Activated CD8-positive, alpha-beta T cell treated with anti-CD3 and anti-CD28 coated beads, Interleukin-2, amount 10 ng/mL, durations not matched to agents 7 days and 5 days (primary cell): ENCODE measurements around the gene FAM110C. TPM values are rescaled to one million over a fixed set of nuclear protein-coding genes. Genes with fewer than 3 reads are reported as not detected.
A peak's percentile ranks its signal among the peaks of the same experiment; 100 is the strongest.
"Not testable (repeated sequence)": the region's sequence is repeated elsewhere in the genome, so short reads cannot be mapped to it uniquely, and the experiment has no call there.

Experiments used
- ATAC-seq: fragments of 150-1000 bp; cut with Tn5 transposase; one replicate; pipeline ENCODE4 v1.10.0; 2021; ENCODE audit warnings: moderate library complexity
- CTCF ChIA-PET: fragments of 350-600 bp; sonication (Branson Sonifier 250); formaldehyde crosslinking; loops from one replicate; lab custom pipeline; 2021; ENCODE audit warnings: antibody characterized with exemption; lab: Charles Lee
- POLR2A ChIA-PET: fragments of 350-600 bp; sonication (Branson Sonifier 250); formaldehyde crosslinking; loops from one replicate; lab custom pipeline; 2021; ENCODE audit warnings: antibody characterized with exemption; lab: Charles Lee
- DNase-seq: peaks from one replicate; pipeline ENCODE4 v3.0.0-alpha.2; 2020
- H3K27ac Mint-ChIP-seq: one replicate; pipeline ENCODE4 v1.8.0; 2021; ENCODE audit warnings: mild to moderate bottlenecking, mixed read lengths
- H3K27me3 Mint-ChIP-seq: one replicate; pipeline ENCODE4 v1.8.0; 2021; ENCODE audit warnings: low read depth, mixed read lengths
- H3K36me3 Mint-ChIP-seq: one replicate; pipeline ENCODE4 v1.8.0; 2021; ENCODE audit warnings: low read depth, mixed read lengths
- H3K4me1 Mint-ChIP-seq: one replicate; pipeline ENCODE4 v1.8.0; 2021; ENCODE audit warnings: low read depth, mixed read lengths
- H3K4me3 Mint-ChIP-seq: one replicate; pipeline ENCODE4 v1.8.0; 2021; ENCODE audit warnings: mild to moderate bottlenecking, mixed read lengths
- H3K9me3 Mint-ChIP-seq: one replicate; pipeline ENCODE4 v1.8.0; 2022; ENCODE audit warnings: mixed read lengths; ENCODE audit not compliant: insufficient read depth
- total RNA-seq, 2 experiments: library from RNA; stranded (reverse); gene quantifications; one replicate each; pipeline ENCODE4 v1.2.3, GENCODE V29; 2021

Gene FAM110C
- total RNA-seq, 2 experiments from 2014 or later: 0.08 to 0.16 TPM

- POLR2A ChIA-PET, H3K9me3 Mint-ChIP-seq: not testable (repeated sequence)
These were observed 26.0 kb downstream of the FAM110C start for GRCh38 chr2:20259-20658.

GRCh38 chr2:19505-19904 is 26.8 kb downstream of the FAM110C start:
- no peak for ATAC-seq
- Mint-ChIP-seq H3K4me3 (no peak overlapping the region), H3K27ac (no peak overlapping the region), H3K9me3 (no peaks in the 10 kb centered on the region), H3K4me1 (peaks cover 8% of the 10 kb centered on the region), H3K36me3 (no peaks in the 10 kb centered on the region), H3K27me3 (peaks cover 13% of the 10 kb centered on the region)
- ChIA-PET POLR2A (no interaction called here), CTCF (interaction anchor here (0.7 to 3.0 kb wide), 12 partner anchors 8 to 255 kb away, joined by 3 to 23 read pairs (median 4); no protein-coding TSS in a partner anchor)
- no peak for DNase-seq

More at GRCh38 chr2:20259-20658, 26.0 kb downstream of the FAM110C start:
- not testable (repeated sequence) for H3K36me3 Mint-ChIP-seq, DNase-seq, H3K27ac Mint-ChIP-seq, ATAC-seq, H3K4me3 Mint-ChIP-seq
- H3K4me1 Mint-ChIP-seq: peaks cover 12% of the 10 kb centered on the region
- peaks cover 12% of the 10 kb centered on the region for H3K27me3 Mint-ChIP-seq
- CTCF ChIA-PET: interaction anchor here (1.8 to 4.7 kb wide), 3 partner anchors 8 to 122 kb away, joined by 12 to 17 read pairs (median 14); no protein-coding TSS in a partner anchor

- H3K4me3 Mint-ChIP-seq: no peak overlapping the region
- H3K27ac Mint-ChIP-seq: no peak overlapping the region
- no peaks in the 10 kb centered on the region for H3K9me3 Mint-ChIP-seq
- ChIA-PET POLR2A (no interaction called here), CTCF (interaction anchor here (0.7 to 3.0 kb wide), 15 partner anchors 9 to 256 kb away, joined by 3 to 23 read pairs (median 4); no protein-coding TSS in a partner anchor)
- DNase-seq: no peak
- ATAC-seq: no peak
- H3K36me3 Mint-ChIP-seq: no peaks in the 10 kb centered on the region
- peaks cover 20% of the 10 kb centered on the region for H3K27me3 Mint-ChIP-seq
- H3K4me1 Mint-ChIP-seq: no peaks in the 10 kb centered on the region
These were observed 27.7 kb downstream of the FAM110C start for GRCh38 chr2:18402-19271.

- POLR2A ChIA-PET, H3K27ac Mint-ChIP-seq, H3K4me1 Mint-ChIP-seq, ATAC-seq, DNase-seq, H3K9me3 Mint-ChIP-seq, H3K4me3 Mint-ChIP-seq, H3K36me3 Mint-ChIP-seq: not testable (repeated sequence)
- H3K27me3 Mint-ChIP-seq: peaks cover 17% of the 10 kb centered on the region
- CTCF ChIA-PET: interaction anchor here (1.5 to 2.9 kb wide), 3 partner anchors 18 to 274 kb away, joined by 3 to 13 read pairs (median 10); no protein-coding TSS in a partner anchor
These were observed 30.4 kb downstream of the FAM110C start for GRCh38 chr2:15916-16315.

DNA sequence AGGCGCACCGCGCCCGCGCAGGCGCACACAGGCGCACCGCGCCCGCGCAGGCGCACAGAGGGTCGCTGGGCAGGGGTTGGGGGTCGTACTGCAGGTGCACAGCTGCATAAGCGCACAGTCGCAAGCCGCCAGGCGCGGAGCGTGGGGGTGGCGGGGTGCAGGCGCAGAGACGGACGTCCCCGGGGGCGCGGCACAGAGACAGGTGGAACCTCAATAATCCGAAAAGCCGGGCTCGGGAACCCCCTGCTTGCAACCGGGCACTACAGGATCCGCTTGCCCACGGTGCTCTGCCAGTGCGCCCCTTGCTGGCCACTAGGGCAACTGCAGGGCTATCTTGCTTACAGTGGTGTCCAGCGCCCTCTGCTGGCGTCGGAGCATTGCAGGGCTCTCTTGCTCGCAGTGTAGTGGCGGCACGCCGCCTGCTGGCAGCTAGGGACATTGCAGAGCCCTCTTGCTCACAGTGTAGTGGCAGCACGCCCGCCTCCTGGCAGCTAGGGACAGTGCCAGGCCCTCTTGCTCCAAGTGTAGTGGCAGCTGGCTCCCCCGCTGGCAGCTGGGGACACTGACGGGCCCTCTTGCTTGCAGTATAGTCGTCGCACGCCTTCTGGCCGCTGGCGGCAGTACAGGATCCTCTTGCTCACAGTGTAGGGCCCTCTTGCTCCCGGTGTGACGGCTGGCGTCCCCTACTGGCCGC is 34.9 kb downstream of the FAM110C start:
- ChIA-PET POLR2A (no interaction called here), CTCF (interaction anchor here (0.9 to 2.0 kb wide), 4 partner anchors 11 to 165 kb away, joined by 3 to 17 read pairs (median 4); no protein-coding TSS in a partner anchor)
- ATAC-seq (peak; percentile 44), DNase-seq (peak; percentile 67)
- Mint-ChIP-seq H3K4me1 (no peaks in the 10 kb centered on the region), H3K4me3 (no peak overlapping the region), H3K36me3 (no peaks in the 10 kb centered on the region), H3K27ac (no peak overlapping the region), H3K27me3 (peaks cover 14% of the 10 kb centered on the region), H3K9me3 (no peaks in the 10 kb centered on the region)

DNA sequence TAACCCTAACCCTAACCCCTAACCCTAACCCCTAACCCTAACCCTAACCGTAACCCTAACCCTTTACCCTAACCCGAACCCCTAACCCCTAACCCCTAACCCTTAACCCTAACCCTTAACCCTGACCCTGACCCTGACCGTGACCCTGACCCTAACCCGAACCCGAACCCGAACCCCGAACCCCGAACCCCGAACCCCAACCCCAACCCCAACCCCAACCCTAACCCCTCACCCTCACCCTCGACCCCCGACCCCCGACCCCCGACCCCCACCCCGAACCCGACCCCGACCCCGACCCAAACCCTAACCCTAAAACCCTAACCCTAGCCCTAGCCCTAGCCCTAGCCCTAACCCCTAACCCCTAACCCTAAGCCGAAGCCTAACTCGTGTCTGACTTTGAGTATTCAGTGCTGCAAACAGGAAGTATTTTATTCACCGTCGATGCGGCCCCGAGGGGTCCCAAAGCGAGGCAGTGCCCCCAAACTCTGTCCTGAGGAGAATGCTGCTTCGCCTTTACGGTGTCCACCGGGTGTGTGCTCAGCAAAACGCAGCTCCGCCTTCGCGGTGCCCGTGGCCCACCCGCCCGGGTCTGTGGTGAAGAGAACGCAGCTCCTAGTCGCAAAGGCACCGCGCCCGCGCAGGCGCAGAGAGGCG is 36.0 kb downstream of the FAM110C start:
- CTCF ChIA-PET: no interaction called here

More for the DNA sequence above, 36.0 kb downstream of the FAM110C start:
- Mint-ChIP-seq H3K27me3 (peaks cover 9% of the 10 kb centered on the region), H3K27ac (no peak overlapping the region), H3K9me3 (no peaks in the 10 kb centered on the region), H3K4me1 (no peaks in the 10 kb centered on the region), H3K36me3 (no peaks in the 10 kb centered on the region), H3K4me3 (no peak overlapping the region)
- ATAC-seq (no peak), DNase-seq (no peak)
- POLR2A ChIA-PET: no interaction called here

Other genes starting within 250 kb of the FAM110C start
- 10 to 100 TPM; 10.9 to 13.2 TPM for gene SH3YL1, start 217.5 kb upstream of the FAM110C start, total RNA-seq
- 10 to 100 TPM; 93.7 to 97.7 TPM for gene ACP1, start 218.4 kb upstream of the FAM110C start, total RNA-seq
- not detected for gene ALKAL2, start 241.6 kb upstream of the FAM110C start, total RNA-seq